H9 (cell line): ENCODE measurements around the gene OSBP2. TPM values are rescaled to one million over a fixed set of nuclear protein-coding genes. Genes with fewer than 3 reads are reported as not detected.

ENCODE experiments used
- DNase-seq: peaks from one replicate; pipeline ENCODE4 v3.0.0-alpha.2; 2017
- H2AFZ ChIP-seq: one replicate; pipeline ENCODE4 v1.6.1; 2013; ENCODE audit warnings: mild to moderate bottlenecking, low read length, control low read depth, moderate library complexity
- H2AK5ac ChIP-seq: 2 replicates; pipeline ENCODE4 v1.6.1; 2013; ENCODE audit warnings: low read length, control low read depth, mixed read lengths; ENCODE audit not compliant: insufficient read length
- H2BK120ac ChIP-seq: one replicate; pipeline ENCODE4 v1.6.1; 2013; ENCODE audit warnings: low read depth, mild to moderate bottlenecking, low read length, control low read depth, inconsistent platforms; ENCODE audit not compliant: poor library complexity, severe bottlenecking
- H2BK12ac ChIP-seq: 2 replicates; pipeline ENCODE4 v1.6.1; 2013; ENCODE audit warnings: low read length, control low read depth, mixed read lengths, low read depth; ENCODE audit not compliant: insufficient read length
- H2BK15ac ChIP-seq: 2 replicates; pipeline ENCODE4 v1.6.1; 2013; ENCODE audit warnings: low read depth, low read length, control low read depth
- H2BK20ac ChIP-seq: one replicate; pipeline ENCODE4 v1.6.1; 2013; ENCODE audit warnings: low read depth, mild to moderate bottlenecking, low read length, control low read depth, inconsistent platforms; ENCODE audit not compliant: poor library complexity, severe bottlenecking
- H2BK5ac ChIP-seq: 2 replicates; pipeline ENCODE4 v1.6.1; 2013; ENCODE audit warnings: low read length, control low read depth, mixed read lengths; ENCODE audit not compliant: insufficient read length
- H3K14ac ChIP-seq: 2 replicates; pipeline ENCODE4 v1.6.1; 2013; ENCODE audit warnings: low read length, control low read depth; ENCODE audit not compliant: insufficient read depth
- H3K18ac ChIP-seq: 2 replicates; pipeline ENCODE4 v1.6.1; 2013; ENCODE audit warnings: low read depth, mild to moderate bottlenecking, mixed read lengths, low read length, control low read depth; ENCODE audit not compliant: insufficient read length
- H3K23ac ChIP-seq: 2 replicates; pipeline ENCODE4 v1.6.1; 2013; ENCODE audit warnings: low read length, control low read depth, mixed read lengths, low read depth; ENCODE audit not compliant: insufficient read length
- H3K23me2 ChIP-seq: 2 replicates; pipeline ENCODE4 v1.6.1; 2013; ENCODE audit warnings: low read depth, mild to moderate bottlenecking, mixed read lengths, low read length, control low read depth; ENCODE audit not compliant: insufficient read length, poor library complexity, severe bottlenecking
- H3K27ac ChIP-seq: 2 replicates; pipeline ENCODE4 v1.5.1; 2013; ENCODE audit warnings: low read length, control low read depth, mixed read lengths, low read depth; ENCODE audit not compliant: insufficient read length
- H3K27me3 ChIP-seq: 2 replicates; pipeline ENCODE4 v1.6.1; 2013; ENCODE audit warnings: low read length, control low read depth, inconsistent platforms; ENCODE audit not compliant: insufficient read depth
- H3K4ac ChIP-seq: 2 replicates; pipeline ENCODE4 v1.6.1; 2013; ENCODE audit warnings: low read depth, mild to moderate bottlenecking, control low read depth, inconsistent platforms, low read length, moderate library complexity
- H3K4me1 ChIP-seq: 2 replicates; pipeline ENCODE4 v1.6.1; 2013; ENCODE audit warnings: low read length, control low read depth, inconsistent platforms; ENCODE audit not compliant: insufficient read depth
- H3K4me2 ChIP-seq: 2 replicates; pipeline ENCODE4 v1.6.1; 2013; ENCODE audit warnings: low read length, control low read depth, mixed read lengths; ENCODE audit not compliant: insufficient read length, insufficient read depth
- H3K56ac ChIP-seq: 2 replicates; pipeline ENCODE4 v1.6.1; 2013; ENCODE audit warnings: low read depth, mild to moderate bottlenecking, mixed read lengths, low read length, control low read depth; ENCODE audit not compliant: insufficient read length
- H3K79me1 ChIP-seq: 2 replicates; pipeline ENCODE4 v1.6.1; 2013; ENCODE audit warnings: low read depth, mild to moderate bottlenecking, moderate library complexity, low read length, control low read depth, inconsistent platforms; ENCODE audit not compliant: insufficient read depth, poor library complexity, severe bottlenecking
- H3K79me2 ChIP-seq: 2 replicates; pipeline ENCODE4 v1.6.1; 2013; ENCODE audit warnings: low read length, control low read depth, inconsistent platforms; ENCODE audit not compliant: insufficient read depth
- H3K9ac ChIP-seq: 2 replicates; pipeline ENCODE4 v1.6.1; 2013; ENCODE audit warnings: low read length, control low read depth, mixed read lengths; ENCODE audit not compliant: insufficient read length; ENCODE audit errors: extremely low read depth
- H3K9me3 ChIP-seq: one replicate; pipeline ENCODE4 v1.6.1; 2013; ENCODE audit warnings: low read depth, low read length, inconsistent platforms; ENCODE audit not compliant: control insufficient read depth
- H3T11ph ChIP-seq: one replicate; pipeline ENCODE4 v1.6.1; 2013; ENCODE audit warnings: mild to moderate bottlenecking, low read length, control low read depth, inconsistent platforms
- H4K20me1 ChIP-seq: one replicate; pipeline ENCODE4 v1.6.1; 2013; ENCODE audit not compliant: control insufficient read depth, insufficient read length, insufficient read depth
- H4K5ac ChIP-seq: 2 replicates; pipeline ENCODE4 v1.6.1; 2013; ENCODE audit warnings: low read depth, mild to moderate bottlenecking, mixed read lengths, low read length, control low read depth; ENCODE audit not compliant: insufficient read length
- H4K8ac ChIP-seq: replicated peaks from 2 replicates; pipeline ENCODE4 v1.6.1; 2013; ENCODE audit warnings: low read length, control low read depth, mixed read lengths, low read depth; ENCODE audit not compliant: insufficient read length
- H4K91ac ChIP-seq: 2 replicates; pipeline ENCODE4 v1.6.1; 2013; ENCODE audit warnings: low read depth, mild to moderate bottlenecking, moderate library complexity, mixed read lengths, low read length, control low read depth; ENCODE audit not compliant: insufficient read length
- H3K27ac Mint-ChIP-seq, 3 experiments: 2 replicates in 2 of 3; 3 replicates in 1 of 3; pipeline ENCODE4 v1.8.0; 2020 to 2021; ENCODE audit warnings: mixed read lengths in 3 of 3, mild to moderate bottlenecking in 1 of 3, moderate library complexity in 1 of 3
- H3K27me3 Mint-ChIP-seq: 2 replicates; pipeline ENCODE4 v1.8.0; 2021; ENCODE audit warnings: low read depth, mild to moderate bottlenecking, moderate library complexity, mixed read lengths
- H3K36me3 Mint-ChIP-seq, 3 experiments: 2 replicates in 2 of 3; 3 replicates in 1 of 3; pipeline ENCODE4 v1.8.0; 2020 to 2021; ENCODE audit warnings: low read depth in 3 of 3, mixed read lengths in 3 of 3; ENCODE audit not compliant: insufficient read depth in 1 of 3
- H3K4me1 Mint-ChIP-seq, 2 experiments: 2 replicates each; pipeline ENCODE4 v1.8.0; 2020; ENCODE audit warnings: mixed read lengths in 2 of 2
- H3K4me3 Mint-ChIP-seq, 2 experiments: 2 replicates in 1 of 2; 3 replicates in 1 of 2; pipeline ENCODE4 v1.8.0; 2020 to 2021; ENCODE audit warnings: mild to moderate bottlenecking in 2 of 2, mixed read lengths in 2 of 2, moderate library complexity in 1 of 2
- H3K9me3 Mint-ChIP-seq, 2 experiments: 2 replicates in 1 of 2; 3 replicates in 1 of 2; pipeline ENCODE4 v1.8.0; 2020; ENCODE audit warnings: mild to moderate bottlenecking in 2 of 2, mixed read lengths in 2 of 2, moderate library complexity in 1 of 2
- CTCF ChIP-seq: fragments of 200-600 bp; sonication (generic); conservative IDR thresholded peaks from 3 replicates; pipeline ENCODE4 v1.8.0; 2021; ENCODE audit warnings: antibody characterized with exemption, mild to moderate bottlenecking
- WGBS: extraction: QIAGEN DNeasy Blood & Tissue Kit; methylation state at CpG from one replicate; pipeline ENCODE4 v1.1.7; 2013; ENCODE audit warnings: missing lambda C conversion rate, low lambda C conversion rate, mixed read lengths; ENCODE audit not compliant: insufficient read length; ENCODE audit errors: extremely low coverage; 5-methylcytosine and 5-hydroxymethylcytosine counted together
- total RNA-seq: library from RNA; stranded (reverse); gene quantifications from 2 replicates; pipeline ENCODE4 v1.2.1, GENCODE V29; 2021

The OSBP2 gene
- total RNA-seq, 1 experiment from 2014 or later: 3.4 TPM

GRCh38 chr22:30702856-30703255 is 8.2 kb downstream of the OSBP2 start:
- H3K4me3 Mint-ChIP-seq: no peak overlapping the region

More at GRCh38 chr22:30702856-30703255, 8.2 kb downstream of the OSBP2 start:
- no peaks in the 10 kb centered on the region for H3K23me2 ChIP-seq
- no peak overlapping the region for H3K27ac ChIP-seq
- H3K23ac ChIP-seq: no peak overlapping the region
- H3K27ac Mint-ChIP-seq: no peak overlapping the region
- no peaks in the 10 kb centered on the region for H3K9me3 Mint-ChIP-seq
- DNase-seq: no peak
- no peak overlapping the region for H2BK15ac ChIP-seq
- no peaks in the 10 kb centered on the region for H3K9me3 ChIP-seq
- H3K79me1 ChIP-seq: no peaks in the 10 kb centered on the region
- H4K91ac ChIP-seq: no peak overlapping the region
- H3K4me2 ChIP-seq: no peak overlapping the region
- no peak overlapping the region for H4K8ac ChIP-seq
- no peak overlapping the region for H2BK20ac ChIP-seq
- H3K27me3 ChIP-seq: no peaks in the 10 kb centered on the region
- H3K14ac ChIP-seq: no peak overlapping the region
- H3K56ac ChIP-seq: no peak overlapping the region
- no peak overlapping the region for H3K4ac ChIP-seq
- whole genome bisulfite sequencing: no CpG with 5 or more reads among the region's 1 CpG
- H3T11ph ChIP-seq: no peak overlapping the region
- no peaks in the 10 kb centered on the region for H3K79me2 ChIP-seq
- H2AK5ac ChIP-seq: no peak overlapping the region
- no peak for TF ChIP-seq CTCF
- peaks cover 2% of the 10 kb centered on the region for H3K27me3 Mint-ChIP-seq
- no peak overlapping the region for H2BK5ac ChIP-seq
- no peaks in the 10 kb centered on the region for H3K36me3 Mint-ChIP-seq
- H3K4me1 Mint-ChIP-seq: peaks cover 16% of the 10 kb centered on the region in 2 experiments
- no peak overlapping the region for H2AFZ ChIP-seq
- no peak overlapping the region for H3K9ac ChIP-seq
- H3K18ac ChIP-seq: no peak overlapping the region
- H4K5ac ChIP-seq: no peak overlapping the region
- no peak overlapping the region for H2BK12ac ChIP-seq
- H2BK120ac ChIP-seq: no peak overlapping the region
- no peaks in the 10 kb centered on the region for H4K20me1 ChIP-seq
- no peaks in the 10 kb centered on the region; the same call in 1 of the 2 replicates for H3K4me1 ChIP-seq
